Tibial nerve (tissue), 4 donors: ENCODE results near the gene RAB8A.
A peak's percentile ranks its signal among the peaks of the same experiment; 100 is the strongest.

Source experiments
- EP300 ChIP-seq, 2 donors: sonication (generic); formaldehyde crosslinking; IDR thresholded peaks; one replicate each; pipeline ENCODE4 v1.6.1; 2017; ENCODE audit warnings: antibody characterized with exemption in 2 of 2, mild to moderate bottlenecking in 1 of 2
- POLR2A ChIP-seq, 2 donors: fragments of 450-650 bp; IDR thresholded peaks; one replicate each; pipeline ENCODE4 v1.6.1; 2017; ENCODE audit warnings: antibody characterized with exemption in 2 of 2, mild to moderate bottlenecking in 2 of 2, moderate library complexity in 2 of 2
- TF ChIP-seq, protein P1 (sequence below), 5 experiments: fragments of 200-600 bp in 3 of 5; fragments of 450-650 bp in 2 of 5; sonication (generic) in 3 of 5; IDR thresholded peaks; one replicate each; pipeline ENCODE4 v1.5.1; 2016 to 2019; ENCODE audit warnings: antibody characterized with exemption in 5 of 5, mild to moderate bottlenecking in 3 of 5, moderate library complexity in 2 of 5

DNA sequence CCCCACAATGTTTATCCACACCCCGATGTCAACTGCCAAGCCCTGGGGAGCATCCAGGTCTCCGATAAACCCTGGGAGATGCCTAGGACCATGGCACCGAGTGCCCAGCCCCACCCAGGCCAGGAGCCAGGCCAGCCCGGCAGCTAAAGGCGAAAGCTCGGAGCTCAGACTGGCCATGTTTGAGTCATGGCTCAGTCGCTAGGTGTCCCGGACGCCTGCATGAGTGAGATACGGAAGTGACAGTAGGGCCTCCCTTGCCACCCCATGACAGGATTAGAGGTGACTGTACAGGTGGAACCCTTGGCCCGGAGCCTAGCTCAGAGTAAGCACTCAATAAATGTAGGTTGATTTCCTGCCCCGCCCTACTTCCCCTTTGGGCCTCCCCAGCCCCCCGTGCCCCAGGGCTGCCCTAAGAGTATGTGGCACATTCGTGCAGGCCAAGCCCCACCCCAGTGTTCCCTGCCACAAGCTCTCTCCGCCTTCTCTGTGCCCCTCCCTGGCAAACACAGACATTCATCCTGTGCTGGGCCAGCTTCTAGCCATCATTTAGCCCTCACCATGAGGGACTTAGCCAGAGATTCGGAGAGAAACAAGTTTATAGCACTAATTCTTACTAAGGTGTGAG, 41.2 kb upstream of the RAB8A start:
- TF ChIP-seq, protein P1, sequence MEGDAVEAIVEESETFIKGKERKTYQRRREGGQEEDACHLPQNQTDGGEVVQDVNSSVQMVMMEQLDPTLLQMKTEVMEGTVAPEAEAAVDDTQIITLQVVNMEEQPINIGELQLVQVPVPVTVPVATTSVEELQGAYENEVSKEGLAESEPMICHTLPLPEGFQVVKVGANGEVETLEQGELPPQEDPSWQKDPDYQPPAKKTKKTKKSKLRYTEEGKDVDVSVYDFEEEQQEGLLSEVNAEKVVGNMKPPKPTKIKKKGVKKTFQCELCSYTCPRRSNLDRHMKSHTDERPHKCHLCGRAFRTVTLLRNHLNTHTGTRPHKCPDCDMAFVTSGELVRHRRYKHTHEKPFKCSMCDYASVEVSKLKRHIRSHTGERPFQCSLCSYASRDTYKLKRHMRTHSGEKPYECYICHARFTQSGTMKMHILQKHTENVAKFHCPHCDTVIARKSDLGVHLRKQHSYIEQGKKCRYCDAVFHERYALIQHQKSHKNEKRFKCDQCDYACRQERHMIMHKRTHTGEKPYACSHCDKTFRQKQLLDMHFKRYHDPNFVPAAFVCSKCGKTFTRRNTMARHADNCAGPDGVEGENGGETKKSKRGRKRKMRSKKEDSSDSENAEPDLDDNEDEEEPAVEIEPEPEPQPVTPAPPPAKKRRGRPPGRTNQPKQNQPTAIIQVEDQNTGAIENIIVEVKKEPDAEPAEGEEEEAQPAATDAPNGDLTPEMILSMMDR (IDR thresholded peaks at IDR 0.05): no peak
- TF ChIP-seq POLR2A (IDR thresholded peaks at IDR 0.05) (no peak), EP300 (IDR thresholded peaks at IDR 0.05) (peak in 1 of 2 donors; percentile 37)
